GM19023 (cell line): ENCODE measurements around the gene VSIR.
A peak's percentile ranks its signal among the peaks of the same experiment; 100 is the strongest.

Experiments
- ATAC-seq: cut with Tn5 transposase; IDR thresholded peaks from one replicate; pipeline ENCODE4 v1.9.1; 2021; ENCODE audit warnings: mild to moderate bottlenecking, moderate library complexity; ENCODE audit not compliant: unreplicated experiment

Gene VSIR

DNA sequence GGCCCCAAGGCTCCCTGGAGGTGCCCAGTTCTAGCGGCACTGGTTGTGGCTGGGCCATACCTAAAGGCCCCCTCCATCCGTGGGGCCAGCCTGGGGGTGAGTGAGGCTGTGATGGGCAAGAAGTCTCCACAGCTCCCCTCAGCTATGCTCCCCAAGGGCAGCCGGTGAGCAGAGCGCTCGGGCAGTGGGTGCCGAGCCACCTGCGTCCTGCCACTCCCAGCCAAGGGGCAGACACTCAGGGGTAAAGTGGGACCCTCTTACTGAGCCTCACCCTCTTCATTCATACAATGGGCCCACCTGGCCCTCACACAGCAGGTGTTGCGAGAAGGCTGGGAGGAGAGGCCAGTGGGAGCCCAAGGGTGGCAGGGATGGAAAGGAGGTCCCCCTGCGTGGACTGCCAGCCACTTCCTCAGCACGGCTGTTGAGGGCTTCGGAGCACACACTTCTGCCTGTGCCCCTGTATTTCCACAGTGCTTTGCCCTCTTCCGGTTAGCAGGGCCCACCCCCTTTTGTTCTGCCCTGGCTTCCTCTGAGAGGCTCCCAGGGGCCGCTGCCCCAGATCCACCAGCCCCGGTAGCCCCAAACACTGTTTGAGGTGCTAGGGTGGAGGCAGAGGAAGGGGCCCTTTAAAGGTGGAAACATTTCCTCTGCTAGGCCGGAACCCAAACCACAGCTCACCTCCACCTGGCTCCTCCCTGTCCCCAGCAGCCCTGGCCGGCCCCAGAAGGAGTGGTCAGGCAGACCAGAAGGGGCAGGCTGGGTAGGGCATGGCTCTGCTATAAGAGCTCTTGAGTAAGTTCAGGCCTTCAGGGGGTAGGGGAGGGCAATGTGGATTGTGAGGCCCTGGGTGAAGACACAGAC lies 37.4 kb downstream of the VSIR start:
- ATAC-seq, result no peak

DNA sequence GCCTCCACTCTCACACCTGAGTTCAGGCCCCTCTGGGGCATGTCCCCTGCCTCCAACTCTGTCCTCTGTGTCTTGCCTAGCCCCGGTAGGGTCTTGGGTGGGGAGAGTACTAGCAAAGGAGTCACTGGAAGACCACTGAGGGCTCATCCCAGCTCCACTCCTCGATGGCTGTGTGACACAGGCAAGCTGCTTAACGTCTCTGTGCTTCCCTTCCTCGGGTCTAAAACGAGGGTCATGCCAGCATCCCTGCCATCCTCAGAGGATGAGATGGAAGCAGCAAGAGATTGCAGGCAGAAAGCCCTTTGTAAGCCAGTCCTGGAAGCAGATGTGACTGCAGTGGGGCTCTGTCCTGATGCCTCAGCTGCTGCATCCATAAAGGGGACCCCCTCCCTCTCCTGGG lies 38.5 kb downstream of the VSIR start:
- no peak for ATAC-seq

DNA sequence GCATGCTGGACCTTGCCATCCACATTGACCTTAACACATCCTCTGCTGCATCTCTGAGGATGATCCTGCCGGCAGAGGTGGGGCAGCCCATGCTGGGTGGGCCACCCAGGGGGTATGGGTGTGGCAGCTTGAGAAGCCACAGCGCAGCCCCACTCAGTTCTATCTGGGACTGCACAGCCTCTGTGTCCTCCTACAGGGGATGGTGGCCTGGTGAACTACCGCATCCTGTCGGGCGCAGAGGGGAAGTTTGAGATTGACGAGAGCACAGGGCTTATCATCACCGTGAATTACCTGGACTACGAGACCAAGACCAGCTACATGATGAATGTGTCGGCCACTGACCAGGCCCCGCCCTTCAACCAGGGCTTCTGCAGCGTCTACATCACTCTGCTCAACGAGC lies 41.5 kb downstream of the VSIR start:
- ATAC-seq, result no peak

DNA sequence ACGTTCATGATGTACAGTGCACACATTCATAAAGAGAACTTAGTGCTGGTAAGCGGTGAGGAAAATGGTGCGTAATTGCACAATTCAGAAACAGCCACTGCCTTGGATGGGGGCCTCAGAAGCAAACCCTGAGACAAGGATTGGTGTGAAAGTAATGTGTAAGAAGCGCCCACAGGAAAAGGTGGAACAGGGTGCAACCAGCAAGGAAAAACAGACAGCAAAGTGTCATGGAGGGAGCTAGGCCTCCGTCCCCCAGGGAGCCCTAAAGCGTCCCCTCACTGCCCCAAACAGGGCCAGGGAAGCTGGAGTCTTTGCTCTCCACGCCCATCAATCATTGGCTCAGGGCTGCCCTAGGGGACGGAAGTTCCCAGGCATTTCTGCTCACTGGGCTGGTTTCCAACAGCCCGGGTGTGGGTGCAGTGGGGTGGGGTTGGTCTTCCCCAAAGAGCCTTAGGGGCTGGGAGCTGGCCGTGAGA lies 44.1 kb downstream of the VSIR start:
- ATAC-seq, result no peak

DNA sequence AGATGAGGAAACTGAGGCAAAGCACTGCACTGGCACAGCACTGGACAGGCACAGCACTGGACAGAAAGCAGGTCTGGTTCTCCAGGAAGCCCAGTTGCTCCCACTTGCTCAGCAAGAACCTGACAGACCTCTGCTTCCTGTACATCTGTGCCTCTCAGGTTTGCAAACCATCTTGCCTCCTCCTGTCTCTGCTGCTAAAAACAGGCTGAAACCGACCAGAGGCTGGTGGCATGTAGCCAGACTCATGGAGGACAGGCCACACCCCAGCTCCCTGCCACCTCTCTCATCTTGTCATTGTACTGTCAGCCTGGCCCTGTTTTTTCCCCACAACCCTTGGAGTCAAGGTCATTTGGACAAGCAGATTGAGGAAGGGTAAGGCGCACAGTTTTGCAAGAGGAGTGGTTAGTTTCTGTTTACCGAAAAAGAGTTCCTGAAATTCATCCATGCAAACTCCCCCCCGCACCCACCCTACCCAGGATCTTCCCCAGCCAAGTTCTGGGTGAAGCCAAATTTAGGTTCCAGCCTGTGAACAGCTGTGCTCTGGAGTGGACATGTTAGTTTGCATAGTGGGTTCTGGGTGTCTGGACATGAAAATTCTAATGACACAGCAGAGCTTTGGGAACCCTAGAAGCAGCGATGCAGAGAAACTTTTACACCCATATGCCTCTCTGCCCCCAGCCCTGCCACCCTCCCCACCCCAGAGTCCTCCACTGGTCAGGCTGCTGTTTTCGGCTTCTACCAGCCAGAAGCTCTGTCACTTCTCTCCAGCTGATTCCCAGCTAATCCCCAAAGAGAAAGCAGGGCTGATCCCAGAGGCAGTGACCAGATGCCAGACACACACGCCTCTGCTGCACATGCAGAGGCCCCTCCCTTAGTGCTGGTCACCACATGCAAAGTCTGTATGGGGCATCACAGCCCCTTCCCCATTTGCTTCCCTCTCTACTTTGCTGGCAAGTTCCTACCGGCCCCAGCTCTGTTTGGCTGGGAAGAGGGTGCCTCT lies 45.3 kb downstream of the VSIR start:
- peak; percentile 61 for ATAC-seq

DNA sequence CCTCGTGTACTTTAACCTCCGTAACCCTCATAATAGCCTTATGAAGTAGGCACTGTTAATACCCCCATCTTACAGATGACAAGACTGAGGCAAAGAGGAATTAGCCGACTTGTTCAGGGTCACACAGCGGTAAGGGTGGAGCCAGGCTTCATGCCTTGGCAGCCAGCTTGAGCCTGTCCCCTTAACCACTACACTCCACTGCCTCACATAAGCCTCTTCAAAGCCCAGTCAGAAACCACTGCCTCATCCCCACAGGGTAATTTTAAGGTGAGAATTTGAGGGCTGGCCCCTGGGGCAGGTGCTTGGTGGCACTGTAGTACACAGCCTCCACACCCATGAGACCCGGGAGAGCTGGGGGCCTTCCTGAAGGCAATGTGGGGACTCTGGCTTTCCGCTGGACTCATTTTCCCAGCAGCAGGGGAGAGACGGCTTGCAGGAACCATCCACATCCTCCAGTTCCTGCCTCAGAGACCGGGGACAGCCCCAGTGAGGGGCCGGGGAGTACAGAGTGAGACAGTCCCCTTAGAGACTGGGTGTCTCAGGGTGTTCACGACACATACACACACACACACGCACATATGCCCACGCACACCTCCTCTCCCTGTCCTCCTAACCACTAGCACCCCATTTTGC lies 46.1 kb downstream of the VSIR start:
- peak; percentile 47 for ATAC-seq

DNA sequence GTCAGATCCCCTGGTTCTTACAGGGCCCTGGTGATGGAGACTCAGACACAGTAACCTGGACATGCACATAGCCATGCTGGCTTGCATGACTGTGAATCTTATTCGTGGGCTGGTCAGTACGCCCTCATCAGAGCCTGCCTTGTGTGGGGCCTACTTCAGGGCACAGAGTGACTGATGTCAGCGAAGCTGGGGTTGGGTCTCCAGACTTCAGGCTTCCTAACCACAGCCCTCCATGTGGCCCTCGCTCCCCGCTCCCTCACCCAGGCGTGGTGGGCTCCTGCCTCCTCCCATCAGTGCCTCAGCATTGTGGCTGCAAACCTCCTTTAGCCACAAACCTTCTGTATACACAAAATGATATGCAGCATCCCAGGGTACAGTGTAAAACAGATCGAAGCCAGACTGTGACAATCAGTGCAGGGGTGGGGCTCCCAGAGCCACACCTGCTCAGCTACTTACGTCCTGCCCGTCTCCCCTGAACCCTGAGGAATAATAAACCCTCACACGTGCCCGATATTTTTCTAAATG lies 46.7 kb downstream of the VSIR start:
- ATAC-seq, result no peak

DNA sequence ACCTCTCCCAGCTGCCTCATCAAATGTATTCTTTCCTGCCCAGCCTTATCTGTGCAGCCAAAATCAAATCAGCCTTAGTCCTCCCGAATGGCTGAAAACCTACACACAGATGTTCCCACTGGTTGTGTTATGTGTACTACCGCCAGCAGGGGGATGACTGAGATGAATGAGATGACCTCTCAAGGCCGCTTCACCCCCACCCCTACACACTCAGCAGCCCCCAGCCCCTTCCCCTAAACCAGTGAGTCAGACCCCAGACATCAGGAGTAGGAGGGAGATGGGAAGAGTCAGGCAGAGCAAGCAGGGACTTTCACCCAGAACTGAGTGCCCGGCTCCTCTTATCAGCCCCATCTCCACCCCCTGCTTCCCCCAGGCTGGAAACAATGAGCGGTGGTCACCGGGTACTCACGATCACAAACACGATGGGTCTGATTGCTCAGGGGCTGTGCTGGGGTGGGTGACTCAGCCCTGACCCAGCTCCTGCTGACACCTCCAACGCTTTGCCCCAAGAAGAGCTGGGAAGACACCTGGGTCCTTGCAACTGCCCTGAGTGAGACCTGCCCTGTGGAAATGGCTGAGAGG lies 47.2 kb downstream of the VSIR start:
- ATAC-seq, result no peak

DNA sequence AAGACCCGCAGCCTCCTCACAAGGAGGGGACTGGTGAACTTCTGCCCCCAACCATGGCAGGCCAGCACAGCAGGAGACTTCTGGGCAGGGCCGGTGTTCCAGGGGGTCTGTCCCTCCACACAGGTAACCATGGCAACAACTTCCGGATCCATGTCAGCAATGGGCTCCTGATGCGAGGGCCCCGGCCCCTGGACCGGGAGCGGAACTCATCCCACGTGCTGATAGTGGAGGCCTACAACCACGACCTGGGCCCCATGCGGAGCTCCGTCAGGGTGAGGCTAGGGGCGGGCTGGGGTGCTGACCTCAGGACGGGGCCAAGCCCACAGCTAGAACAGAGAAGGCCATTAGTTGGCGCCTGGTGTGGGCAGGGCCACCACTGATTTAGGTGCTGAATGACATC lies 48.1 kb downstream of the VSIR start:
- no peak for ATAC-seq

DNA sequence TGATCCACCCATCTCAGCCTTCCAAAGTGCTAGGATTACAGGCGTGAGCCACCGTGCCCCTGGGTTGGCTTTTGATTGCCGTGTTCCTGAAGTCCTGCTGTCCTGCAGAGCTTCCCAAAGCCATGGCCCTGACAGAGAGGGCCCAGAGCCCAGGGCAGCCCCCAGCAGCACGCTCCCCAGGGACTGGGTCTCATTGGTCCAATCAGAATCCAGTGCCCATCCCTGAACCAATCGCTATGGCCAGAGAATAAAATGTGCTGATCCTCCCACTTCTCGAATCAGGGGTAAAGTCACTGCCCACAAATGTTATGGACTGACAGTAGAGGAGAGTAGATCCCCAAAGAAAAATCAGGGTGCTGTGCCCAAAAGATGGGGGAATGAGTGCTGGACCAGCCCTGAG lies 48.8 kb downstream of the VSIR start:
- ATAC-seq, result no peak

DNA sequence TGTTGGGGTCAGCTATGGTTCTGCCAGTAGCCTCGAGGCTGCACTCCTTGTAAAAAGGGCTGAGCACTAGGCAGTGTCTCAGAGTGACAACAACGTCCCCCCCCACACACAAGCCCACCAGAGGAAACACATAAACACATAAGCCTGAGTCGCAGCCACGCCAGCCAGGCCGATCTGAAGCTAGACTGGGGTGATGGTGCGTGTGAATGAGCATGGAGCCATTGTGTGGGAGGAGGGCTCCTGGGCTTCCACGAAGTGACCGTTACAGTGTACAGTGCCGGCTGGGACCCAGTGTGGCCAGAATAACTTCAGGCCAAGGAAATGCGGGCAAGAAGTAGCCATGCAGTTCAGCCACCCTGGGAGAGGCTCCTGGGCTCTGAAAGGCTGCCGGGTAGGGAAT lies 50.0 kb downstream of the VSIR start:
- ATAC-seq, result no peak

DNA sequence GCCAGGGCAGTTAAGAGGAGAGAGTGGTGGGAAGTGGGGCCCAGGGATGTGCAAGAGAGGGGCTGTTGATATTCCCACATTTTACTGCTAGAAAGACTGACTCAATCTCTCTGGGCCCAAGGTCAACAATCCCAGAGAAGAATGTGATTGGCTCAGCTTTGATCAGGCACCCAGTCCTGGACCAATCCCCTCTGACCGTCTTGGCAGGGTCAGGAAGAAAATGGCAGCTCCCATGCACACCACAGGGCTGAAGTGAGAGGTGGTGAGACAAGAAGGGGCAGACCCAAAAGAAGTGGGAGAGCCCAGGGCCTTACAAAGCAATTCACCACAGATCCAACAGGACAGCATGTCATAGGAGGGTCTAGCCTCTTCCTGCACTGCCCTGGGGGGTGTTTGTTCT lies 50.5 kb downstream of the VSIR start:
- no peak for ATAC-seq

DNA sequence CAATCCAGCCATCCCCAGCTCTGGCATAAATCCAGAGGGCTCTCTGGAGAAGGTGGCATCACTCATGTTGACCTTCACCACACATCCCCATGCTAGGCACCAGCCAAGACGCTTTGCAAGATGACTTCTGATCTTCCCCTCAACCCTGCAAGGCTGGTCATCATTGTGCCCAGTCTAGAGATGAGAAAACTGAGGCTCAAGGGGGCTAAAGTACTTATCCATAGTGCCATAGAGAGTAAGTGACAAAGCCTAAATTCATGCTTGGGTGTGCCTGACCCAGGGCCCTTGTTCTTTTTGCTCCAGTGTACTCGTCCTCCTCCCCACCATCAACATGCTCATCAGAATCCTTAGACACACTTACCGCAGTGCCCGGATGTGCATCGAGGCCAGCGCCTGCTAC lies 52.0 kb downstream of the VSIR start:
- ATAC-seq, result no peak

DNA sequence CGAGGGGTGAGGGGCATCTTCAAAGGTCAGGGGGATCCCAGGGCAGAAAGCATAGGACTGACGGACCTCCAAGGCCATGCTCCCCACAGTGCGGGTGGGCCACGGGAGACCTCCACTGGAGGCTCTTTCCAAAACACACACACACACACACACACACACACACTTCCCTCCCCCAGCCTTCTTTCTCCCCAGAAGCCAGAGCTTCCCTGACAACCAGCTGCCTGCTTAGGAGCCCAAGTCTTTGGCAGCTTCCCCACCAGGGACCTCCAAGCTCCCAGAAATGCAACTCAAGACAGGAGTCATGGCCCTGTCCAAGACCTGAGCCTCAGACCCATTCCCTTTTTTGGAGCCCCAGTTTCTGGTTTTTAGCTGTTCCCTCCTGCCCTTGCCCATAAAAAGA lies 53.0 kb downstream of the VSIR start:
- no peak for ATAC-seq

DNA sequence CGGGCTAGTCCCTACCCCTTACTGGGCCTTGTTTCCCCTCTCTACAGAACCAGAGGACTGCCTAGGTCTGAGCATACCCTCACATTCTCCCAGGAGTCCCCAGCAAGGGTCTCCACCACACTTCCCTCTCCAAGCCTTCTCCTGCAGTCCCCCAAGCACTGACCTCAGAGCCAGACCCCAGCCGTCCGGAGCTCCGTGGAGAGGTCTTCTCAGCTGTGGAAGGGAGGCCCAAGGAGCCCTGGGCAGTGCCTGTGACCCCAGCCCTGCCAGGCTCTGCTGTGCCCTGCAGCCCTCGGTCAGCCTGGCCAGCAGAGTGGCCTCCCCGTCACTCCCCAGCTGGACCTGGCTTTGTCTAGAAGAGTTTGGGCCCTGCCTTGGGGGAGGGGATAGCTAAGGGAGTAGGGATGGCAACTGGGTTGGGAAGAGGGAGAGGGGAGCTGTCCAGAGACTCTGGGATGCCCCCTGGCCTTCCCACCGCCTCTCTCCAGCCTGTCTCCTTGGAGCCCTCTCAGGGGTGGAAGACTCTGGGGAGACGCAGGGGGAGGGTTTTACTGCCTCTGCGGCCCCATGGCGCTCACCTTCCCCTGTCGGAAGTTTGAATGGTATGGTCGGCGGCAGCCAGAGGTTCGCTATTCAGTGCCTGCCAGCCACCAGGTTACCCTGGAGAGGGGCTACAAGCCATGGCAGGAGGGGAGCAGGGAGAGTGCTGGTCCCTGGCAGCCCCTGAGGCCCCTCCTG lies 53.7 kb downstream of the VSIR start, which contains the start of gene C10orf105:
C10orf105 (minus strand) TSS at position 315 of the 738 bp plus-strand sequence. CDS start 3,441 bp downstream, outside the sequence.
- no peak for ATAC-seq

DNA sequence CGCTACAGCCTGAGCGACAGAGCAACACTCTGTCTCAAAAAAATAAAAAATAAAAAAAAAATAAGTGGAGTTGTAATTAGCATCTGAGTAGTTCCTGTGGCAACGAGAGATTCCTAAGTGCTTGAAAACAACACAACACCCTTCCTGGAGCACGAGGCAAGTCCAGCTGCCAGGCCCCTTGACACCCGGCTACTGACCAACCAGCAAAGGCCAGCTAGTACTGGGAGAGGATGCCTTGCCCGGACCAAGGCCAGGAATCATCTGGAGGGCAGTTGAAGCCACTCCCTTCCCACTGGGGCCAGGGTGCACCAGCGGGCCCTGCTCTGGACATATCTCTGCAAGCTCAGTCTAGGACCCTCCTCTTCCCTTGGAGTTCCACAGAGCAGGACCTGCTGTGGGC lies 54.3 kb downstream of the VSIR start:
- no peak for ATAC-seq

DNA sequence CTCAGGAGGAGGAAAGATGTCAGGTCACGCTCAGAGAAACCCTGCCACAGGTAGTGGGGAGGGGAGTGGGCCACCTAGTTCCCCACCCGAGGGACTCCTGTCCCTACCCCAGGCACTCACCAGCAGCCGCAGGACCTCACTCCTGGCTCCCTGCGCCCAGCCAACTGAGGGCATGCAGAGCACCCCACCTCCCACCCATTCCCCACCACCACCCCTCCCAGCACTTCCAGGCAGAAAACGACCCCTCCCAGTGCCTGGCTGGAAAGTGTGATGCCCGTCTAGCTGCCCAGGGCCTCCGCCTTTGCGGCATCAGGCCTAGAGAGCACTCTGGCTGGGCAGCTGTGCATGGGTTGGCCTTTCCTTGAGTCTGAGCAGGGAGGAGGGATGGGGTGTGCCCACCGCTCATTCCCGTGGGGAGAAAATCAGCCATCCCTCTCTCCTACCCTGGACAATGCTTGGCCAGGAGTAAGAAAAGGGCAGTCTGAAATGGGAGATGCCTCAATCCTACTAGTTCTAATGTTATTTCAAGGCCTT lies 55.1 kb downstream of the VSIR start:
- ATAC-seq, result no peak

DNA sequence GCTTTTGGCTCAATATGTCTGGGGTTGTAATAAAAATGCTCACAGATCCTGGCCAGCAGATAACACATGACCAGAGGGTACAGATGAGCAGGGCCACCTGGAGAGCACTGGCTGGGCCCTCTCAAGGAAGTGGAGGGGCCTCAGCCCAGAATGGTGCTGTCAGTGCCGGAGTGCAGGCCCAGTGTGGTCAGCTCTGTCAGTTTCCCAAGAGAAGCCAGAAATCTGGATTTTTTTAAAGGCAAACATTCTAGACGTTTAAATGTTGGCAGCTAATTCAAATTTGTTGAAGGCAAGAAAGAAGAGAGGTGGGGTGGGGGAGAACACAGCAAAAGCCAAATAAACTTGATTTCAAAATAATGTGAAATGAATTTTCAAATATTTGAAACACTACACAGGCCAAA lies 55.8 kb downstream of the VSIR start:
- no peak for ATAC-seq

DNA sequence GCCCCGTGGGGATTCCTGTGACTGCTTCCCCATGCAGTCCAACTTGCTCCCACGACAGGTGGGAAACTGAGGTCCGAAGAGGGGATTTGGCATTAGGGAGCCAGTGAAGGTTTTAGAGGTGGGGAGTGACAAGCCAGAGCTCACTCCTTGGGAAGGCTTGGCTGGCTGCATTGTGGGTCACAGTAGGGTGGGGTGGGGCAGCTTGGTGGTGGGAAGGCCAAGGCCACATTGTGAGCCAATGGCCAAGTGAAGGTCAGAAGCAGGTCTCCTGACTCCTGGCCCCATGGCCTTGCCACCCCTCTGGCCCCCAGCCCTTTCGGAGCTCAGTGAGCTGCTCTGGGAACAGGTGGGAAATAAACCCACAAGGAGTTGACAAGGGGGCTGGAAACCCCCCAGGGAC lies 56.3 kb downstream of the VSIR start:
- ATAC-seq, result no peak

DNA sequence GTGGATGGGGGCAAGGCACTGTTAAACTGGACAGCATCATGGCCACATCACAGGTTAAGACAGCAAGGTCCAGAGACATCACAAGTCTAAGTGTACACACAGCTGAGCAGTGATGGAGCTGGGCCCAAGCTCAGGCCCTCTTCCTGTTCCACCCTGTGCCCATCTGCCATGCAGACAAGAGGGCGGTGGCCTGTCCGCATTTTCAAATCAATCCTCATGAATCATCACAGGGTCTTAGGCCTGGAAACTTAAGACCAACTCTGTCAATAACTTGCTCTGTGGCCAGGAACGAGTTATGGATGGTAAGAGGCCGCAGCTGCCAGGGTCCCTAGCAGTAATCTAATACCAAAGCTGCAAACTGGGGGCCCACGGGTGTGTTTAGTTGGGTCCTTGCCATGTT lies 56.9 kb downstream of the VSIR start:
- no peak for ATAC-seq
